Measurements from ENCODE around the gene ADRM1. TPM values are rescaled to one million over a fixed set of nuclear protein-coding genes. Genes with fewer than 3 reads are reported as not detected.

Gene ADRM1
- total and polyA plus RNA-seq, 3 experiments from 2014 or later = 101 to 166 (median 159) TPM

GRCh38 chr20:62296724-62297448, 5.9 kb upstream of the ADRM1 start:
- Mint-ChIP-seq H3K4me3 (no peak overlapping the region), H3K27ac (no peak overlapping the region), H3K4me1 (peaks cover 15 to 18% (median 18%) of the 10 kb centered on the region in 3 donors), H3K27me3 (no peaks in the 10 kb centered on the region), H3K9me3 (no peaks in the 10 kb centered on the region), H3K36me3 (peaks cover 0 to 37% (median 3%) of the 10 kb centered on the region in 3 donors)
- no peak for DNase-seq
- ChIA-PET POLR2A (no interaction called here), CTCF (no interaction called here)
- peaks cover 5% of the 10 kb centered on the region for H3K4me1 ChIP-seq (ENCODE audit: insufficient read depth, low read length)
- H3K27ac ChIP-seq (ENCODE audit: low read depth, low read length) = no peak overlapping the region
- H3K4me3 ChIP-seq (ENCODE audit: low read length) = no peak overlapping the region
- no peaks in the 10 kb centered on the region for H3K36me3 ChIP-seq (ENCODE audit: insufficient read depth, low read length)
- no peaks in the 10 kb centered on the region for H3K9me3 ChIP-seq (ENCODE audit: low read length)
- H3K27me3 ChIP-seq (ENCODE audit: insufficient read depth, low read length, poor library complexity, severe bottlenecking) = no peaks in the 10 kb centered on the region

GRCh38 chr20:62297449-62298227, 5.2 kb upstream of the ADRM1 start:
- H3K4me3 ChIP-seq (ENCODE audit: low read length) = no peak overlapping the region
- no peaks in the 10 kb centered on the region for H3K9me3 ChIP-seq (ENCODE audit: low read length)
- POLR2A ChIA-PET = no interaction called here
- peak overlapping the region in 1 of 7 donors; percentile 30 for H3K4me3 Mint-ChIP-seq
- no peaks in the 10 kb centered on the region for H3K27me3 Mint-ChIP-seq
- CTCF ChIA-PET = no interaction called here
- peaks cover 9 to 15% (median 13%) of the 10 kb centered on the region in 3 donors for H3K4me1 Mint-ChIP-seq
- no peaks in the 10 kb centered on the region for H3K9me3 Mint-ChIP-seq
- H3K27me3 ChIP-seq (ENCODE audit: insufficient read depth, low read length, poor library complexity, severe bottlenecking) = no peaks in the 10 kb centered on the region
- no peak overlapping the region for H3K27ac Mint-ChIP-seq
- no peaks in the 10 kb centered on the region for H3K4me1 ChIP-seq (ENCODE audit: insufficient read depth, low read length)
- peak in 1 of 5 donors; percentile 44 for DNase-seq
- H3K36me3 ChIP-seq (ENCODE audit: insufficient read depth, low read length) = no peaks in the 10 kb centered on the region
- peaks cover 0 to 33% (median 3%) of the 10 kb centered on the region in 3 donors for H3K36me3 Mint-ChIP-seq
- no peak overlapping the region for H3K27ac ChIP-seq (ENCODE audit: low read depth, low read length)

GRCh38 chr20:62298577-62299249, 4.1 kb upstream of the ADRM1 start:
- H3K36me3 ChIP-seq (ENCODE audit: insufficient read depth, low read length) = no peaks in the 10 kb centered on the region
- H3K4me1 ChIP-seq (ENCODE audit: insufficient read depth, low read length) = peaks cover 3% of the 10 kb centered on the region
- H3K4me3 ChIP-seq (ENCODE audit: low read length) = no peak overlapping the region
- H3K4me3 Mint-ChIP-seq = no peak overlapping the region
- no peaks in the 10 kb centered on the region for H3K9me3 ChIP-seq (ENCODE audit: low read length)
- DNase-seq = peak in 1 of 5 donors; percentile 40
- CTCF ChIA-PET = interaction anchor here (2.2 kb wide), 1 partner anchor 318 kb away, joined by 6 read pairs; no protein-coding TSS in a partner anchor
- no peak overlapping the region for H3K27ac ChIP-seq (ENCODE audit: low read depth, low read length)
- H3K9me3 Mint-ChIP-seq = no peaks in the 10 kb centered on the region
- peaks cover 9 to 15% (median 14%) of the 10 kb centered on the region in 3 donors for H3K4me1 Mint-ChIP-seq
- POLR2A ChIA-PET = no interaction called here
- H3K36me3 Mint-ChIP-seq = peaks cover 0 to 29% (median 3%) of the 10 kb centered on the region in 3 donors
- no peak overlapping the region for H3K27ac Mint-ChIP-seq
- no peaks in the 10 kb centered on the region for H3K27me3 ChIP-seq (ENCODE audit: insufficient read depth, low read length, poor library complexity, severe bottlenecking)
- no peaks in the 10 kb centered on the region for H3K27me3 Mint-ChIP-seq

GRCh38 chr20:62299666-62300236, 3.0 kb upstream of the ADRM1 start:
- Mint-ChIP-seq H3K4me3 (no peak overlapping the region), H3K36me3 (peaks cover 0 to 28% (median 0%) of the 10 kb centered on the region in 3 donors)
- DNase-seq = no peak

GRCh38 chr20:62300319-62300718, 2.5 kb upstream of the ADRM1 start:
- Mint-ChIP-seq H3K27me3 (no peaks in the 10 kb centered on the region), H3K9me3 (no peaks in the 10 kb centered on the region), H3K36me3 (peaks cover 0 to 29% (median 0%) of the 10 kb centered on the region in 3 donors), H3K4me3 (peak overlapping the region in 1 of 7 donors; percentile 63), H3K4me1 (peaks cover 24 to 27% (median 24%) of the 10 kb centered on the region in 3 donors), H3K27ac (peak overlapping the region in 2 of 8 donors; percentile 45 to 72)
- ChIA-PET POLR2A (no interaction called here), CTCF (interaction anchor here (0.7 to 2.2 kb wide), 8 partner anchors 15 to 802 kb away, joined by 3 to 14 read pairs (median 3); no protein-coding TSS in a partner anchor)
- H3K4me3 ChIP-seq (ENCODE audit: low read length) = no peak overlapping the region
- H3K27me3 ChIP-seq (ENCODE audit: insufficient read depth, low read length, poor library complexity, severe bottlenecking) = no peaks in the 10 kb centered on the region
- no peaks in the 10 kb centered on the region for H3K9me3 ChIP-seq (ENCODE audit: low read length)
- peak in 1 of 5 donors; percentile 40 for DNase-seq
- no peak overlapping the region for H3K27ac ChIP-seq (ENCODE audit: low read depth, low read length)
- H3K36me3 ChIP-seq (ENCODE audit: insufficient read depth, low read length) = peaks cover 4% of the 10 kb centered on the region
- H3K4me1 ChIP-seq (ENCODE audit: insufficient read depth, low read length) = peaks cover 19% of the 10 kb centered on the region

More at GRCh38 chr20:62299666-62300236, 3.0 kb upstream of the ADRM1 start:
- peaks cover 19 to 21% (median 21%) of the 10 kb centered on the region in 3 donors for H3K4me1 Mint-ChIP-seq
- POLR2A ChIA-PET = no interaction called here
- CTCF ChIA-PET = interaction anchor here (0.7 to 2.2 kb wide), 5 partner anchors 27 to 802 kb away, joined by 3 to 14 read pairs (median 4); no protein-coding TSS in a partner anchor
- H3K4me1 ChIP-seq (ENCODE audit: insufficient read depth, low read length) = peaks cover 14% of the 10 kb centered on the region
- H3K9me3 ChIP-seq (ENCODE audit: low read length) = no peaks in the 10 kb centered on the region
- H3K36me3 ChIP-seq (ENCODE audit: insufficient read depth, low read length) = no peaks in the 10 kb centered on the region
- H3K27ac ChIP-seq (ENCODE audit: low read depth, low read length) = no peak overlapping the region
- H3K27me3 ChIP-seq (ENCODE audit: insufficient read depth, low read length, poor library complexity, severe bottlenecking) = no peaks in the 10 kb centered on the region
- no peak overlapping the region for H3K27ac Mint-ChIP-seq
- H3K4me3 ChIP-seq (ENCODE audit: low read length) = no peak overlapping the region
- H3K9me3 Mint-ChIP-seq = no peaks in the 10 kb centered on the region
- H3K27me3 Mint-ChIP-seq = no peaks in the 10 kb centered on the region

GRCh38 chr20:62301111-62301668, 1.6 kb upstream of the ADRM1 start:
- ChIA-PET POLR2A (no interaction called here), CTCF (interaction anchor here (0.8 to 2.2 kb wide), 6 partner anchors 15 to 801 kb away, joined by 3 to 14 read pairs (median 3); no protein-coding TSS in a partner anchor)
- H3K9me3 ChIP-seq (ENCODE audit: low read length) = no peaks in the 10 kb centered on the region
- no peak for DNase-seq
- Mint-ChIP-seq H3K36me3 (peaks cover 0 to 30% (median 2%) of the 10 kb centered on the region in 3 donors), H3K4me1 (peaks cover 27 to 31% (median 31%) of the 10 kb centered on the region in 3 donors), H3K27ac (peak overlapping the region in 3 of 8 donors; percentile 72 to 98 (median 87)), H3K9me3 (no peaks in the 10 kb centered on the region), H3K4me3 (peak overlapping the region in 5 of 7 donors; percentile 66 to 97 (median 71)), H3K27me3 (no peaks in the 10 kb centered on the region)
- no peak overlapping the region for H3K27ac ChIP-seq (ENCODE audit: low read depth, low read length)
- peaks cover 5% of the 10 kb centered on the region for H3K36me3 ChIP-seq (ENCODE audit: insufficient read depth, low read length)
- no peak overlapping the region for H3K4me3 ChIP-seq (ENCODE audit: low read length)
- peaks cover 26% of the 10 kb centered on the region for H3K4me1 ChIP-seq (ENCODE audit: insufficient read depth, low read length)
- H3K27me3 ChIP-seq (ENCODE audit: insufficient read depth, low read length, poor library complexity, severe bottlenecking) = no peaks in the 10 kb centered on the region

- H3K4me3 Mint-ChIP-seq = peak overlapping the region; percentile 90 to 98 (median 94)
- DNase-seq = peak; percentile 78 to 91 (median 80)
- Histone ChIP-seq H3K27ac (ENCODE audit: low read depth, low read length) (peak overlapping the region; percentile 94), H3K4me1 (ENCODE audit: insufficient read depth, low read length) (peaks cover 26% of the 10 kb centered on the region), H3K4me3 (ENCODE audit: low read length) (peak overlapping the region; percentile 84), H3K27me3 (ENCODE audit: insufficient read depth, low read length, poor library complexity, severe bottlenecking) (no peaks in the 10 kb centered on the region), H3K36me3 (ENCODE audit: insufficient read depth, low read length) (peaks cover 8% of the 10 kb centered on the region), H3K9me3 (ENCODE audit: low read length) (no peaks in the 10 kb centered on the region)
- no peaks in the 10 kb centered on the region for H3K9me3 Mint-ChIP-seq
- peaks cover 27 to 31% (median 31%) of the 10 kb centered on the region in 3 donors for H3K4me1 Mint-ChIP-seq
- H3K27me3 Mint-ChIP-seq = no peaks in the 10 kb centered on the region
- H3K27ac Mint-ChIP-seq = peak overlapping the region; percentile 87 to 99 (median 98)
- ChIA-PET CTCF (interaction anchor here (1.1 to 1.6 kb wide), 2 partner anchors 15 to 85 kb away, joined by 3 to 5 read pairs; partner anchors contain the start of gene RPS21), POLR2A (interaction anchor here (0.6 kb wide), 2 partner anchors 14 to 106 kb away, joined by 3 read pairs; no protein-coding TSS in a partner anchor)
- H3K36me3 Mint-ChIP-seq = peaks cover 0 to 34% (median 2%) of the 10 kb centered on the region in 3 donors
Measured at GRCh38 chr20:62301773-62302340, 940 bp upstream of the ADRM1 start.

Measured in CD8-positive, alpha-beta memory T cell (primary cell).